IMR-90 (cell line): ENCODE data around the gene FERD3L. TPM values are rescaled to one million over a fixed set of nuclear protein-coding genes. Genes with fewer than 3 reads are reported as not detected.

Experiments used
- ATAC-seq: fragments of 200-7000 bp; cut with Tn5 transposase; 2 replicates; pipeline ENCODE4 v1.9.1; 2020; ENCODE audit warnings: low read depth, mild to moderate bottlenecking, moderate library complexity
- BruUV-seq: library from RNA; stranded (reverse); fragments of 400-500 nt; replicated peaks from 2 replicates; lab custom pipeline; 2021; lab: Mats Ljungman, UMichigan
- CTCF ChIA-PET: fragments of 300-600 bp; formaldehyde crosslinking; extraction: SDS; loops from one replicate; lab custom pipeline; 2021; ENCODE audit warnings: antibody characterized with exemption; lab: Yijun Ruan, JAX
- POLR2A ChIA-PET: fragments of 300-600 bp; sonication (Branson Sonifier 250); formaldehyde crosslinking; loops from one replicate; lab custom pipeline; 2022; ENCODE audit warnings: antibody characterized with exemption; ENCODE audit not compliant: unreplicated experiment; lab: Charles Lee
- DNase-seq: peaks from one replicate; pipeline ENCODE4 v3.0.0; 2013
- H2AFZ ChIP-seq: replicated peaks from 2 replicates; pipeline ENCODE3; 2013; ENCODE audit warnings: low read length, mild to moderate bottlenecking; ENCODE audit not compliant: poor library complexity
- H2AK5ac ChIP-seq: 2 replicates; pipeline ENCODE4 v1.6.1; 2013; ENCODE audit warnings: low read depth, low read length, inconsistent platforms
- H2AK9ac ChIP-seq: replicated peaks from 2 replicates; pipeline ENCODE3; 2013; ENCODE audit warnings: mild to moderate bottlenecking, low read depth, low read length, moderate library complexity; ENCODE audit not compliant: poor library complexity
- H2BK120ac ChIP-seq: 2 replicates; pipeline ENCODE4 v1.6.1; 2013; ENCODE audit warnings: low read depth, low read length, inconsistent platforms
- H2BK15ac ChIP-seq: 3 replicates; pipeline ENCODE4 v1.6.1; 2013; ENCODE audit warnings: low read depth, low read length, inconsistent platforms
- H2BK20ac ChIP-seq: 2 replicates; pipeline ENCODE4 v1.6.1; 2013; ENCODE audit warnings: low read depth, mild to moderate bottlenecking, inconsistent platforms, low read length, moderate library complexity
- H2BK5ac ChIP-seq: 2 replicates; pipeline ENCODE4 v1.6.1; 2013; ENCODE audit warnings: mild to moderate bottlenecking, low read depth, low read length, inconsistent platforms; ENCODE audit not compliant: poor library complexity, severe bottlenecking
- H3K14ac ChIP-seq: replicated peaks from 2 replicates; pipeline ENCODE4 v1.6.1; 2013; ENCODE audit warnings: low read depth, low read length, inconsistent platforms
- H3K18ac ChIP-seq: 2 replicates; pipeline ENCODE4 v1.6.1; 2013; ENCODE audit warnings: low read depth, low read length, control low read depth
- H3K23ac ChIP-seq: 2 replicates; pipeline ENCODE4 v1.6.1; 2013; ENCODE audit warnings: low read depth, low read length, inconsistent platforms
- H3K27ac ChIP-seq: 2 replicates; pipeline ENCODE4 v1.5.1; 2013; ENCODE audit warnings: mild to moderate bottlenecking, control low read depth, low read length; ENCODE audit not compliant: insufficient read depth
- H3K27me3 ChIP-seq: 2 replicates; pipeline ENCODE4 v1.6.1; 2013; ENCODE audit warnings: low read length; ENCODE audit not compliant: control insufficient read depth, insufficient read depth
- H3K36me3 ChIP-seq: 2 replicates; pipeline ENCODE4 v1.6.1; 2013; ENCODE audit warnings: low read length, mixed read lengths; ENCODE audit not compliant: control insufficient read depth, insufficient read depth
- H3K4ac ChIP-seq: 2 replicates; pipeline ENCODE4 v1.6.1; 2013; ENCODE audit warnings: low read depth, low read length, inconsistent platforms
- H3K4me1 ChIP-seq: 2 replicates; pipeline ENCODE4 v1.6.1; 2013; ENCODE audit warnings: low read length, mixed read lengths; ENCODE audit not compliant: control insufficient read depth, insufficient read depth
- H3K4me2 ChIP-seq: 2 replicates; pipeline ENCODE4 v1.6.1; 2013; ENCODE audit warnings: low read depth, mild to moderate bottlenecking, control low read depth, low read length, moderate library complexity
- H3K4me3 ChIP-seq: 2 replicates; pipeline ENCODE4 v1.5.1; 2013; ENCODE audit warnings: low read depth, mild to moderate bottlenecking, control low read depth, low read length, moderate library complexity; ENCODE audit not compliant: insufficient read depth
- H3K56ac ChIP-seq: 2 replicates; pipeline ENCODE4 v1.6.1; 2013; ENCODE audit warnings: low read length, inconsistent platforms; ENCODE audit not compliant: insufficient read depth; ENCODE audit errors: extremely low read depth
- H3K79me1 ChIP-seq, 2 experiments: 2 replicates each; pipeline ENCODE4 v1.6.1; 2013; ENCODE audit warnings: low read length in 2 of 2, inconsistent platforms in 1 of 2, low read depth in 1 of 2
- H3K9ac ChIP-seq: 2 replicates; pipeline ENCODE4 v1.6.1; 2013; ENCODE audit warnings: low read depth, low read length, control low read depth
- H3K9me1 ChIP-seq: 2 replicates; pipeline ENCODE4 v1.6.1; 2013; ENCODE audit warnings: low read length, inconsistent platforms; ENCODE audit not compliant: insufficient read depth
- H3K9me3 ChIP-seq: 2 replicates; pipeline ENCODE4 v1.6.1; 2013; ENCODE audit warnings: low read length; ENCODE audit not compliant: control insufficient read depth, insufficient read depth
- H4K20me1 ChIP-seq: 2 replicates; pipeline ENCODE4 v1.6.1; 2013; ENCODE audit warnings: low read length, inconsistent platforms; ENCODE audit not compliant: insufficient read depth
- H4K5ac ChIP-seq: 2 replicates; pipeline ENCODE4 v1.6.1; 2013; ENCODE audit warnings: mild to moderate bottlenecking, low read depth, low read length, control low read depth
- H4K8ac ChIP-seq, 2 experiments: 2 replicates each; pipeline ENCODE4 v1.6.1; 2013; ENCODE audit warnings: low read depth in 2 of 2, low read length in 2 of 2, control low read depth in 1 of 2, inconsistent platforms in 1 of 2
- H4K91ac ChIP-seq: 2 replicates; pipeline ENCODE4 v1.6.1; 2013; ENCODE audit warnings: low read depth, low read length, inconsistent platforms; ENCODE audit not compliant: insufficient read depth
- CEBPB ChIP-seq: IDR thresholded peaks from 2 replicates; pipeline ENCODE4 v1.6.1; 2012; ENCODE audit warnings: low read depth, low read length, improper control_type of control experiment
- FOS ChIP-seq: fragments of 150-350 bp; IDR thresholded peaks from 2 replicates; pipeline ENCODE4 v1.6.1; 2016; ENCODE audit warnings: low read depth, low read length
- MXI1 ChIP-seq: IDR thresholded peaks from 2 replicates; pipeline ENCODE4 v1.6.1; 2012; ENCODE audit warnings: low read depth, mild to moderate bottlenecking, low read length, moderate library complexity, borderline replicate concordance
- NFE2L2 ChIP-seq: fragments of 150-350 bp; IDR thresholded peaks from 2 replicates; pipeline ENCODE4 v1.6.1; 2016; ENCODE audit warnings: low read depth, mild to moderate bottlenecking, low read length
- POLR2A ChIP-seq: IDR thresholded peaks from 2 replicates; pipeline ENCODE4 v1.6.1; 2012; ENCODE audit warnings: mild to moderate bottlenecking, low read depth, low read length
- RFX5 ChIP-seq: IDR thresholded peaks from 2 replicates; pipeline ENCODE4 v1.8.0; 2012; ENCODE audit warnings: low read depth, mild to moderate bottlenecking, low read length, moderate library complexity
- WGBS, 2 experiments: methylation state at CpG; one replicate each; pipeline versions ENCODE4 v1.1.5 to v1.1.7; 2013; ENCODE audit warnings: missing lambda C conversion rate in 2 of 2; ENCODE audit not compliant: insufficient read length in 1 of 2; ENCODE audit errors: extremely low coverage in 2 of 2; 5-methylcytosine and 5-hydroxymethylcytosine counted together
- dilution Hi-C: fragments of 300-500 bp; cut with HindIII; formaldehyde crosslinking; loops from one replicate; pipeline ENCODE4 v1.14.3; 2018; ENCODE audit warnings: low sequenced_read_pairs; ENCODE audit not compliant: unreplicated experiment
- in situ Hi-C: fragments of 300-500 bp; cut with MboI; formaldehyde crosslinking; loops from 3 replicates; pipeline ENCODE4 v1.14.3; 2019; ENCODE audit warnings: low sequenced_read_pairs, inconsistent platforms, mixed read lengths
- intact Hi-C: fragments of 100-400 bp; cut with micrococcal nuclease; formaldehyde crosslinking; loops from 2 replicates; pipeline ENCODE4 v1.10.0; 2022
- polyA plus RNA-seq, 3 experiments: library from polyadenylated mRNA; depleted of rRNA; stranded (reverse); fragments of >200 nt; gene quantifications; 2 replicates each; pipeline ENCODE4 v1.2.3, GENCODE V29; 2012; ENCODE audit warnings: low replicate concordance in 1 of 3
- total RNA-seq: library from RNA; depleted of rRNA; stranded (reverse); fragments of >200 nt; gene quantifications from 2 replicates; pipeline ENCODE4 v1.2.3, GENCODE V29; 2012
- TF ChIP-seq, protein P1 (sequence below): fragments of 150-350 bp; IDR thresholded peaks from 2 replicates; pipeline ENCODE4 v1.6.1; 2017; ENCODE audit warnings: mild to moderate bottlenecking, antibody characterized with exemption, low read length, low read depth

The FERD3L gene
- total and polyA plus RNA-seq, 2 of the 4 experiments (the other 2 are of a cell fraction): not detected

DNA sequence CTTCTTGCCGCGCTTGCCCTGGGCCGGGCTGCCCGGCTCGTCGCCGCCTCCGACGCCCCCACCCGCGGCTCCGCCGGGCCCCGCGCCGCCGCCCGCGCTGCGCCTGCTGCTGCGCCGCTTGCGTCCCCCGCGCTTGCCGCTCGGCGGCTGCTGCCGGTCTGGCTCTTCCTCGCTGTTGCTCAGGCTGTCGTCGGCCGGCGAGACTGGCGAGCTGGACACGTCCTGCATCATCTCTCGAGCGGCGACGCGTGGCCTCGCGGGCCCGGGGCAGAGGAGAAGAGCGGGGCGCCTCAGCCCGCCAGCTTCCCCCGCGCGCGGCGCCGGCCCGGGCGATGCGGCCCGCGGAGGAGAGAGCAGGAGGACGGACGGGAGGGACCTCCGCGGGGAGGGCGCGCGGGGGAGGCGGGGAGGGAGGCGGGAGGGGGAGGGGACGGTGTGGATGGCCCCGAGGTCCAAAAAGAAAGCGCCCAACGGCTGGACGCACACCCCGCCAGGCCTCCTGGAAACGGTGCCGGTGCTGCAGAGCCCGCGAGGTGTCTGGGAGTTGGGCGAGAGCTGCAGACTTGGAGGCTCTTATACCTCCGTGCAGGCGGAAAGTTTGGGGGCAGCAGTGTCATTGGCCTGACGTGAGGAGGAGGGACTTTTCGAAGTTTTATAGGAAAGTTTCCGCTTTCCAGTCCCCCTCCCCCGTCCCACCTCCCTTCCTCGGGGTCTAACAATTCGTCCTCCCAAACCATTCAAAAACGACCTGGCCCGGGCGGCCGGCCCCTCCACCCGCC lies 27.9 kb downstream of the FERD3L start, which contains the start of gene TWIST1:
Gene TWIST1, minus strand, starts transcription at position 546 of the 779 bp plus-strand sequence. Its CDS starts 315 bp downstream, at position 231.
- Histone ChIP-seq H2AFZ (peak within 1 kb of the TSS; percentile 98), H2AK5ac (peak within 1 kb of the TSS; percentile 48), H3K9me3 (no peaks in the 10 kb centered on the region), H3K18ac (peak within 1 kb of the TSS; percentile 89), H3K9me1 (no peaks in the 10 kb centered on the region), H4K91ac (peak within 1 kb of the TSS; percentile 82), H3K36me3 (no peaks in the 10 kb centered on the region; the same call in 1 of the 2 replicates), H3K56ac (peak within 1 kb of the TSS; percentile 56), H2BK5ac (peak within 1 kb of the TSS; percentile 93), H4K20me1 (peaks cover 3% of the 10 kb centered on the region; the same call in 1 of the 2 replicates), H3K27ac (peak within 1 kb of the TSS; percentile 94), H3K4me2 (peak within 1 kb of the TSS; percentile 88), H4K5ac (peak within 1 kb of the TSS; percentile 69), H3K4me3 (peak within 1 kb of the TSS; percentile 99), H3K4ac (peak within 1 kb of the TSS; percentile 87), H3K14ac (peak within 1 kb of the TSS; percentile 98), H2AK9ac (peak within 1 kb of the TSS; percentile 94), H3K79me1 (peaks cover 13 to 36% of the 10 kb centered on the region in 2 experiments), H2BK20ac (0 out of 2 replicates have a peak within 1 kb of the TSS, but pooled peaks have one; percentile 56), H4K8ac (peak within 1 kb of the TSS; percentile 74 to 84), H3K27me3 (no peaks in the 10 kb centered on the region), H2BK15ac (peak within 1 kb of the TSS; percentile 20; the same call in 1 of the 3 replicates), H3K23ac (peak within 1 kb of the TSS; percentile 97), H3K9ac (peak within 1 kb of the TSS; percentile 91), H3K4me1 (peaks cover 1% of the 10 kb centered on the region), H2BK120ac (peak within 1 kb of the TSS; percentile 77)
- dilution Hi-C loops: no loop called here
- intact Hi-C loops: loop anchor here (2.0 to 10.0 kb wide), 3 partner anchors 225 to 374 kb away; no protein-coding TSS in a partner anchor
- POLR2A ChIA-PET: no interaction called here
- 0% methylated on average over 38 of the region's 91 CpGs; no CpG with 5 or more reads in 1 of the 2 experiments for WGBS, 2 experiments
- in situ Hi-C loops: loop anchor here (10.0 to 25.0 kb wide), 2 partner anchors 422 to 755 kb away; no protein-coding TSS in a partner anchor
- DNase-seq (peak; percentile 94), ATAC-seq (peak; percentile 73)
- peak; percentile 89 for TF ChIP-seq POLR2A
- TF ChIP-seq CEBPB: no peak
- TF ChIP-seq MXI1: peak; percentile 37; the same call in 1 of the 2 replicates
- TF ChIP-seq FOS: no peak
- TF ChIP-seq, protein P1, sequence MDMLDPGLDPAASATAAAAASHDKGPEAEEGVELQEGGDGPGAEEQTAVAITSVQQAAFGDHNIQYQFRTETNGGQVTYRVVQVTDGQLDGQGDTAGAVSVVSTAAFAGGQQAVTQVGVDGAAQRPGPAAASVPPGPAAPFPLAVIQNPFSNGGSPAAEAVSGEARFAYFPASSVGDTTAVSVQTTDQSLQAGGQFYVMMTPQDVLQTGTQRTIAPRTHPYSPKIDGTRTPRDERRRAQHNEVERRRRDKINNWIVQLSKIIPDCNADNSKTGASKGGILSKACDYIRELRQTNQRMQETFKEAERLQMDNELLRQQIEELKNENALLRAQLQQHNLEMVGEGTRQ: no peak
- no peak for TF ChIP-seq NFE2L2
- TF ChIP-seq RFX5: no peak
- CTCF ChIA-PET: interaction anchor here (0.6 kb wide), 1 partner anchor 26 kb away, joined by 3 read pairs; no protein-coding TSS in a partner anchor
- BruUV-seq: no TSS peak
